Right cardiac atrium (tissue), 5 donors: ENCODE results near the gene PITPNM3. TPM values are rescaled to one million over a fixed set of nuclear protein-coding genes. Genes with fewer than 3 reads are reported as not detected.
"Not testable (repeated sequence)": the region's sequence is repeated elsewhere in the genome, so short reads cannot be mapped to it uniquely, and the experiment has no call there.

Experiments used
- ATAC-seq, 2 donors: fragments of 200-7000 bp; cut with Tn5 transposase; one replicate each; pipeline versions ENCODE4 v1.8.0 to v1.9.1; 2020; ENCODE audit warnings: moderate library complexity in 2 of 2, mild to moderate bottlenecking in 1 of 2
- DNase-seq, 3 donors: peaks; one replicate each; pipeline ENCODE4 v3.0.0-alpha.2; 2020
- H3K27ac ChIP-seq: one replicate; pipeline ENCODE4 v1.5.1; 2013; ENCODE audit warnings: mild to moderate bottlenecking, low read length, control low read depth, moderate library complexity
- H3K27me3 ChIP-seq: one replicate; pipeline ENCODE4 v1.6.1; 2013; ENCODE audit not compliant: control insufficient read depth, insufficient read depth
- H3K4me1 ChIP-seq: one replicate; pipeline ENCODE4 v1.6.1; 2013; ENCODE audit warnings: low read length; ENCODE audit not compliant: control insufficient read depth, insufficient read depth
- H3K4me3 ChIP-seq: one replicate; pipeline ENCODE4 v1.5.1; 2013; ENCODE audit warnings: low read length, control low read depth
- H3K9me3 ChIP-seq: one replicate; pipeline ENCODE4 v1.6.1; 2013; ENCODE audit warnings: low read length; ENCODE audit not compliant: control insufficient read depth
- WGBS: extraction: QIAGEN DNeasy Blood & Tissue Kit; methylation state at CpG from one replicate; pipeline ENCODE4 v1.1.7; 2013; 5-methylcytosine and 5-hydroxymethylcytosine counted together
- intact Hi-C, 4 donors: fragments of 100-400 bp; cut with DNase I; formaldehyde crosslinking; loops; one replicate each; pipeline versions ENCODE4 v1.11.0 to v1.14.0; 2022 to 2023
- polyA plus RNA-seq: library from polyadenylated mRNA; stranded (reverse); fragments of 200-250 nt; gene quantifications from one replicate; pipeline ENCODE4 v1.2.3, GENCODE V29; 2013
- total RNA-seq, 4 donors: library from RNA; stranded (reverse); fragmentation: NEBNext Ultra II Directional; extraction: Animal tissue kit (Norgen Biotek cat#: 25700); gene quantifications; one replicate each; pipeline ENCODE4 v1.2.1, GENCODE V29; 2021
- donor health status: healthy with polysubstance abuse.
- donor health status: DM: no; HTN: yes; CAD: no.
- donor health status: DM: no; HTN: no; CAD: no.
- donor health status: DM: no; HTN: yes; CAD: no; lungs with severe emphysema.
- donor health status: DM: yes; HTN: yes; CAD: no.

Gene PITPNM3
- total and polyA plus RNA-seq, 5 donors = 0.95 to 3.4 (median 2.4) TPM

DNA sequence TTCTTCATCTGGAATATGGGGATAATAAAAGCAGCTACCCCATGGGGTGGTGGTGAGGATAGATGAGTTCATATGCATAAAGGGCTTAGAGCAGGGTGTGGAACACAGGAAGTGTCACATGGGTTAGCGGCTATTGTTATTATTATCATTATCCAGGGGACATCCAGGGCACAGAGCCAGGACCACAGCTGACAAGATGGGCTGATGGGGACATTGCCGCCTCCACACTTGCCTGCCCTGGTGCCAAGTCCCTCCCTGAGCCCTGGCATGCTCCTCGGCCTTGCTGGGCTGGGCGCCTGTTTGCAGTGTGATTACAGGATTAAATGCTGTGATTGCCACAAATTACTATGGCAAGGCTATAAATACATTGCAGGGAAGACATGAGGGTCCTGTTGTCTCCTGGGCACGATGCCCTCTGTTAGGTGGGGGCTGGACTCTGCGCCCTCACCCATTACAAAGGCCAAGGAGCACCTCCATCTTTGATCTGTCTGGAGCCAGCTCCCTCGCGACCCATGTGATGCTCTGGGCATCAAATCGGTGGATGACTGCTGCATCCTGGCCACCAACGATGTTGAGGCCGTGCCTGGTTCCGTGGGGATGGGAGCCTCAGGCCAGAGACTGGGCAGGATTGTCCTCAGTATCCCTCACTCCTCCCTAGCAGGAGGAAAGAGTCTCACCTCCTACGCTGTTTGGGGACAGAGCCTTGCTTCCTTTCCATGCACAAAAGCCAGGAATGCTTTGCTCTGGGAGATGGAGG, 68.9 kb downstream of the PITPNM3 start:
- no peak overlapping the region for H3K4me3 ChIP-seq
- H3K27ac ChIP-seq = no peak overlapping the region
- H3K9me3 ChIP-seq = no peaks in the 10 kb centered on the region
- intact Hi-C loops = no loop called here
- 38% methylated on average over 13 of the region's 13 CpGs for WGBS
- H3K27me3 ChIP-seq = no peaks in the 10 kb centered on the region
- DNase-seq (peak; percentile 44 to 81 (median 71)), ATAC-seq (peak; percentile 59 to 70)
- no peaks in the 10 kb centered on the region for H3K4me1 ChIP-seq

DNA sequence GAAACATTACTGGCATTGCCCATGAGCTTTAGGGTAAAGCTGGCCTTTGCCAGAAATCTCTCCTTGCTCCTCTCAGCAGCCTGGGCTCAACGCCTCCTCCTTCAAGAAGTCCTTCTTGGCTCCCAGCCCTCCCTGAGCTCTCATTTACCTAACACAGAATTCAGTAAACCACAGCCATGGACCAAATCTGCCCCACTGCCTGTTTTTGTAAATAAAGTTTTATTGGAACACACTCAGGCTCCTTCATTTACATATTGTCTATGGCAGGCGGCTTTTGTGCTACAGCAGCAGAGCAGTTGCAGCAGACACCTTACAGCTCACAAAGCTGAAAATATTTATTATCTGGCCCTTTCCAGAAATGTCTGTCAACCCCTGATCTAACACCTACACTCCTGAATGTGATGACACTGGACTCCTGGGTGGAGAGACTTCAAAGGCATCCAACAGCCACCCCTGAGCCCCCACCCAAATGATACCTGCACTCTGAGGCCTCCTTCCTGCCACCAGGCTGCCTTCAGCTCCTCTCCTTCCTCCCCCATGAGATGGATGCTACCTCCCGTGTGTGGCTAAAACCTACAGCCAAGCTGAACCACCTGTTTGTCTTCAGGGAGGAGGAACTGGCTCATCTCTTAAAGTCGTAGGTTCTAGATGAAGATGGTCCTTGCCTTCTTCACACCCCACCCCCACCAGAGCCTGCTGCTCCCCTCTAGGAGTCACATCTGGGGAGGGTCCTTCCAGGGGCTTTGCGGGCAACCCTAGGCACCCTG, 70.5 kb downstream of the PITPNM3 start:
- WGBS = 75% methylated on average over 5 of the region's 5 CpGs
- no peaks in the 10 kb centered on the region for H3K27me3 ChIP-seq
- intact Hi-C loops = no loop called here
- no peak for ATAC-seq
- no peaks in the 10 kb centered on the region for H3K9me3 ChIP-seq
- DNase-seq = peak in 2 of 3 donors; percentile 12 to 28
- no peaks in the 10 kb centered on the region for H3K4me1 ChIP-seq
- H3K27ac ChIP-seq = no peak overlapping the region
- no peak overlapping the region for H3K4me3 ChIP-seq

DNA sequence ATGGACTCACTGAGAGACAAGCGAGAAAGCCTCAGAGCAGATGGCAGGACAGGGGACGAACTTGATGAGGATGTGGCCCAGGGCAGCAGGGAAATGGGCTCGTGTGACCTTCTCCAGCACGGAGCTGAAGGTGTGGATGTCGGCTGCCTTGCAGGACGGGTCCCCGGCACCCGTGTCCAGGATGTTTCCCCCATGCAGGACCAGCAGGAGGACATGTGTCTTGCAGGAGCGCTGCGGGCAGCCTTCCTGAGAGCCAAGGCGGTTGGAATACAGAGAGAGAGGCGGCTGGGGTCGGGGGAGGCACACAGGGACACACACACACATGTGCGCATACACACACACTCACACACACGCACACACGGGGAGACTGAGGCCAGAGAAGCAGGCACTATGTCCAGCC, 72.8 kb downstream of the PITPNM3 start:
- WGBS = 89% methylated on average over 16 of the region's 16 CpGs
- Histone ChIP-seq H3K4me3 (no peak overlapping the region), H3K27ac (no peak overlapping the region), H3K4me1 (no peaks in the 10 kb centered on the region), H3K9me3 (no peaks in the 10 kb centered on the region), H3K27me3 (no peaks in the 10 kb centered on the region)
- ATAC-seq (no peak), DNase-seq (peak in 2 of 3 donors; percentile 3 to 26)
- intact Hi-C loops = no loop called here

DNA sequence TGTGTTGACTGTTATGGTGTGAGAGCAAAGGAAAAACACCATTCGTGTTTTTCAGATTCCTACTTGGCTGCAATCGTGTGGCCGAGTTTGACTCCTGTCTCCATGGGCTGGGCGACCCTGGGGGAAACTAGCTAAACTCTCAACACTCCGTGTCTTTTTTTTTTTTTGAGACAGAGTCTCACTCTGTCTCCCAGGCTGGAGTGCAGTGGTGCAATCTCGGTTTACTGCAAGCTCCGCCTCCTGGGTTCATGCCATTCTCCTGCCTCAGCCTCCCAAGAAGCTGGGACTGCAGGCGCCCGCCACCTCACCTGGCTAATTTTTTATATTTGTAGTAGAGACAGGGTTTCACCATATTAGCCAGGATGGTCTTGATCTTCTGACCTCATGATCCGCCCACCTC, 73.6 kb downstream of the PITPNM3 start:
- H3K27me3 ChIP-seq, H3K4me3 ChIP-seq, ATAC-seq, intact Hi-C loops, H3K9me3 ChIP-seq, H3K27ac ChIP-seq, H3K4me1 ChIP-seq: not testable (repeated sequence)
- 74% methylated on average over 10 of the region's 10 CpGs for WGBS
- DNase-seq = peak in 1 of 3 donors; percentile 2

DNA sequence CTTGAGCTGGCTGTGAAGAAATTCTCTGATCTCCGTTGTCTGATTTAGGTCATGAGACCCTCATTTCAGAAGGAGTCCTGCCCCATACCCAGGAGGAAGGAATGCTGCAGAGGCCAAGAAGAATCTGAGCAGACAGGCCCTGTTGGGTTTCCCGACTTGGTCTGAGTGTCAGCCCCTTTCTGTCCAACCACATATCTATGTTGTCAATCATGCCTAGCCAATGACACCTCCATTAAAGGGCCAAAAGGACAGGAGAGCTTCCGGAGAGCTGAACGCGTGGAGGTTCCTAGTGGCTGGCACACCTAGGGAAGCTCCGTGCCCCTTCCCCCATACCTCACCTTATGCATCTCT, 74.3 kb downstream of the PITPNM3 start:
- Histone ChIP-seq H3K27me3 (no peaks in the 10 kb centered on the region), H3K27ac (no peak overlapping the region), H3K4me1 (no peaks in the 10 kb centered on the region), H3K9me3 (no peaks in the 10 kb centered on the region), H3K4me3 (no peak overlapping the region)
- no peak for ATAC-seq
- peak in 1 of 3 donors; percentile 2 for DNase-seq
- intact Hi-C loops = no loop called here
- 77% methylated on average over 6 of the region's 6 CpGs for WGBS

DNA sequence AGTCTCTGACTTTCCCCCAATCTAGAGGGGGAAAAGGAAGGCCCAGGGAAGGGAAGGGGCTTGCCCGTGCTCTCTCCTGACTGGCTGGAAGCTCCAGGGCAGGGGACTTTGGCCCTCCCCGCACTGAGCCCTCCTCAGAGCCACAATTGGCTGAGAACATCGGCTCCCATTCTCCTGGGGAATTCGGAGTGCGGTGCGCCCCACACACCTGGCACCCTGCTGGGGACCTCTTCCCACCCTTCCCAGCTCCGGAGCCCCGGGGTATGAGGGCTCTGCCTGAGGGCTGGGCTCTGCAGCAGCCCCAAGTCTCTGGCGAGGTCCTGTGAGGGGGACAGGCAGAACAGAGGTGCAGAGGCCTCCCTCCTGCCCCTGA, 76.1 kb downstream of the PITPNM3 start:
- DNase-seq (peak in 2 of 3 donors; percentile 13 to 30), ATAC-seq (no peak)
- Histone ChIP-seq H3K27ac (no peak overlapping the region), H3K4me3 (no peak overlapping the region), H3K27me3 (no peaks in the 10 kb centered on the region), H3K9me3 (no peaks in the 10 kb centered on the region), H3K4me1 (no peaks in the 10 kb centered on the region)
- WGBS = 41% methylated on average over 9 of the region's 9 CpGs
- intact Hi-C loops = no loop called here

DNA sequence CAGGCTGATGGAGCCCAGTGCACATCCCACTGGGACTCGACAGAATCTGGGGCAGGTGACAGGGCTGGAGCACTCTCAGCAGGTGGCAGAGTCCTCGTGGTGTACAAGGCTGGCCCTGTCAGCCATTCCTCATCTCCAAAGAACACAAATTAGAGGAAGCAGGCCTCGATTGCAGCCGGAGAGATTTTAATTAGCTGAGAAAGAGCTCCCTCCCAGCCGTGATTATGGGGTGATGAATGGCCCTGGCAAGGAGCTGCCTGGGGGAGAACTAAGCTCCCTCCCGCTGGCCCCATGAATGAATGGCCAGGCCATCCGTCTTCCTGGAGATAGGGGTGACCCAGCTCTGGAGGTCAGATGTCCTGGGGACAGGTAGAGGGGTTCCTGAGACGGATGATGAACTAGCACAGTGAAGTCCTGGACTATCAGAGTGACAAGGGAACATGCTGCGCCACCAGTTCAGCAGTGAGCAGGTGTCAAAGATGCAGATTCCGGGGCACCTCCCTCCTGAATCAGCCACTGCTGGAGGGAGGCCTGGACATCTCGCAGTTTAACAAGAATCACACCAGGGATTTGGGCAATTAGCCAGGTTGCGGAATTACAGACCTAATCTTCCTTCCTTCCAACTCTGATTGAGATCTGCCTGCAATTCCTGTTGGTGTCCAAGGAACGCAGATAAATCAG, 76.6 kb downstream of the PITPNM3 start:
- Histone ChIP-seq H3K9me3 (no peaks in the 10 kb centered on the region), H3K27me3 (no peaks in the 10 kb centered on the region), H3K4me1 (no peaks in the 10 kb centered on the region), H3K27ac (no peak overlapping the region), H3K4me3 (no peak overlapping the region)
- intact Hi-C loops = loop anchor here in 1 of 4 donors (10.0 kb wide), 1 partner anchor 75 kb away; the partner anchor contains the start of gene PITPNM3
- DNase-seq = peak in 2 of 3 donors; percentile 9
- 38% methylated on average over 13 of the region's 13 CpGs for WGBS
- ATAC-seq = no peak

DNA sequence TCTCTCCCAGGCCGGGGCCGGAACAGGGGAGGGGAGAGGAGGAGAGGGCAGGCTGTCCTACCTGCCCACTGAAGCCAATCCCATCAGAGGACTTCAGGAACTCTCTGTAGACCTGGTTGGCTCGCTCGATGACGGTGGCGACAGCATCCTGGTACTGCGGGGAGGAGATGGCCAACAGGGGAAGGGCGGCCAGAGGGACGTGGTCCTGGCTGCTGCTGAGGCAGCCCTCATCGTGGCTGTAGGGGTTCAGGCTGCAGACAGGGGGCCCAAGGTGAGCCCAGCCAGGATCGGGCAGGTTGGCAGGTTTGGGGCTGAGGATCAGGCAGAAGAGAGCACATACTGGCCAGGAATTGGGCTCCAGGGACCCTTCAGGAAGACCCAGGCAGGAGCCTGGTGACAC, 77.9 kb downstream of the PITPNM3 start:
- DNase-seq (peak in 2 of 3 donors; percentile 22 to 34), ATAC-seq (no peak)
- Histone ChIP-seq H3K27me3 (no peaks in the 10 kb centered on the region), H3K27ac (no peak overlapping the region), H3K4me1 (no peaks in the 10 kb centered on the region), H3K9me3 (no peaks in the 10 kb centered on the region), H3K4me3 (no peak overlapping the region)
- 89% methylated on average over 11 of the region's 11 CpGs for WGBS
- intact Hi-C loops = loop anchor here in 1 of 4 donors (10.0 kb wide), 1 partner anchor 76 kb away; the partner anchor contains the start of gene PITPNM3

DNA sequence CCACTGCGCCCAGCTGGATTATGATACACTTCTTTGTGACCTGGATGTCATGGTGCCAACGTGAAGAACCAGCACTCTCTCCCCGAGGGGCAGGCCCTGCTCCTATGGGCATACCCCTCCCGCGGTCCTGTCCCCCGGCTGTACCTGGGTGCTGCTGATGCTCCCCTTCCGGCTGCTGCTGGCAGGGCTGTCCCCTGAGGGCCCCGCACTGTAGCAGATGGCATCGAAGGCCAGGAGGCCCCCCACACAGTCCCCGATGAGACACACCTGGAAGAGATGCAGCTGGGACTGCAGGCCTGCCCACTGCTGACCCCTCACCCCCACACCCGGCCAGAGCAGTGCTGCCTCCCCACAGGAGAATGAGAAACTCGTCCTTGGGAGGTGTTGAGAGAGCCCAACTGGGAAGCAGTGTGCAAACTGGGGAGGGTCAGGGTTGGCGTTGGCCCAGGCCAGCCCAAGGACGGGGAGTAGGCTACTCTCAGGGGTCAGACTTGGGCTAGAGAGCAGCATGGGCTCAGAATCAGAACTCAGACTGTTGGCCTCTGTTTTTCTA, 78.4 kb downstream of the PITPNM3 start:
- Histone ChIP-seq H3K4me3 (no peak overlapping the region), H3K27ac (no peak overlapping the region), H3K27me3 (no peaks in the 10 kb centered on the region), H3K9me3 (no peaks in the 10 kb centered on the region), H3K4me1 (no peaks in the 10 kb centered on the region)
- DNase-seq (peak in 2 of 3 donors; percentile 30 to 35), ATAC-seq (no peak)
- intact Hi-C loops = loop anchor here in 1 of 4 donors (10.0 kb wide), 1 partner anchor 77 kb away; the partner anchor contains the start of gene PITPNM3
- WGBS = 93% methylated on average over 14 of the region's 14 CpGs

DNA sequence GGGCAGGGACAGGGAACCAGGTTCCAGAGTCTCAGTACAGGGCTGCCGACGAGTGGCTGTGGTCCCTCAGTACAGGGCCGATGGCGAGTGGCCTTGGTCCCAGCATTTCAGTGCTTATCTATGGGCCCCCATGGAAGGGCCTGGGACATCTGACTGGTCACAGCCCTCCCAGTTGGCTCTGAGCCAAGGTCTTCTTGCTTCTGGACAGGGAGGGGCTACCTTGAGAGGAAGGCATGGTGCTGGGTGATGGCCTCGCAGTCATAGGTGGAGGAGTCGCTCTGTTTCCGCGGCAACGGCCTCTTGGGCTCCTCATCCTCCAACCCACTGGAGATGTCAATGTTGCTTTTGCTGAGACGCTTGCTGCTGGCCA, 79.6 kb downstream of the PITPNM3 start:
- WGBS = 73% methylated on average over 10 of the region's 10 CpGs
- Histone ChIP-seq H3K9me3 (no peaks in the 10 kb centered on the region), H3K27ac (no peak overlapping the region), H3K27me3 (no peaks in the 10 kb centered on the region), H3K4me1 (no peaks in the 10 kb centered on the region), H3K4me3 (no peak overlapping the region)
- intact Hi-C loops = loop anchor here in 1 of 4 donors (10.0 kb wide), 1 partner anchor 78 kb away; the partner anchor contains the start of gene PITPNM3
- DNase-seq = peak in 2 of 3 donors; percentile 13 to 28
- ATAC-seq = no peak
